Liver (tissue), 9 donors: ENCODE measurements around the gene CFAP221. TPM values are rescaled to one million over a fixed set of nuclear protein-coding genes. Genes with fewer than 3 reads are reported as not detected.

Source experiments
- DNase-seq: peaks from one replicate; pipeline ENCODE4 v3.0.0-alpha.2; 2017; ENCODE audit warnings: low spot score
- H3K27ac ChIP-seq, 2 donors: one replicate each; pipeline ENCODE4 v1.7.0; 2013; ENCODE audit warnings: inconsistent platforms in 2 of 2, low read length in 2 of 2, control low read depth in 1 of 2, low read depth in 1 of 2, mild to moderate bottlenecking in 1 of 2
- H3K27me3 ChIP-seq, 4 donors: one replicate each; pipeline versions ENCODE4 v1.6.1 to v1.7.0; 2013; ENCODE audit warnings: low read length in 3 of 4, inconsistent platforms in 1 of 4, mild to moderate bottlenecking in 1 of 4, moderate library complexity in 1 of 4; ENCODE audit not compliant: control insufficient read depth in 4 of 4, insufficient read depth in 4 of 4
- H3K36me3 ChIP-seq, 4 donors: one replicate each; pipeline versions ENCODE4 v1.6.1 to v1.7.0; 2013; ENCODE audit warnings: low read length in 3 of 4, mild to moderate bottlenecking in 3 of 4, low read depth in 1 of 4, moderate library complexity in 1 of 4; ENCODE audit not compliant: control insufficient read depth in 4 of 4, insufficient read depth in 3 of 4
- H3K4me1 ChIP-seq, 4 donors: one replicate each; pipeline versions ENCODE4 v1.6.1 to v1.7.0; 2013; ENCODE audit warnings: low read length in 3 of 4, mild to moderate bottlenecking in 3 of 4, moderate library complexity in 1 of 4; ENCODE audit not compliant: control insufficient read depth in 4 of 4, insufficient read depth in 4 of 4
- H3K4me3 ChIP-seq, 3 donors: one replicate each; pipeline versions ENCODE4 v1.6.1 to v1.7.0; 2013; ENCODE audit warnings: low read length in 3 of 3, control low read depth in 1 of 3, low read depth in 1 of 3, mild to moderate bottlenecking in 1 of 3
- H3K9ac ChIP-seq, 2 donors: one replicate each; pipeline ENCODE4 v1.7.0; 2013; ENCODE audit warnings: low read length in 2 of 2, mild to moderate bottlenecking in 2 of 2, moderate library complexity in 2 of 2, control low read depth in 1 of 2, low read depth in 1 of 2
- H3K9me3 ChIP-seq, 4 donors: one replicate each; pipeline versions ENCODE4 v1.6.1 to v1.7.0; 2013; ENCODE audit warnings: low read length in 3 of 4; ENCODE audit not compliant: control insufficient read depth in 4 of 4
- FOXA1 ChIP-seq: IDR thresholded peaks from 2 replicates; pipeline ENCODE4 v1.6.1; 2016; ENCODE audit warnings: antibody characterized with exemption
- GABPA ChIP-seq, 2 donors: IDR thresholded peaks in 1 of 2; conservative IDR thresholded peaks in 1 of 2; 2 replicates each; pipeline ENCODE4 v1.6.1; 2016; ENCODE audit warnings: antibody characterized with exemption in 2 of 2, mild to moderate bottlenecking in 1 of 2, moderate library complexity in 1 of 2
- HNF4A ChIP-seq, 2 donors: conservative IDR thresholded peaks; 2 replicates each; pipeline ENCODE4 v1.6.1; 2016; ENCODE audit warnings: antibody characterized with exemption in 2 of 2, mild to moderate bottlenecking in 2 of 2
- HNF4G ChIP-seq: IDR thresholded peaks from 2 replicates; pipeline ENCODE4 v1.6.1; 2016; ENCODE audit warnings: antibody characterized with exemption
- JUND ChIP-seq, 2 donors: IDR thresholded peaks; 2 replicates each; pipeline ENCODE4 v1.6.1; 2016; ENCODE audit warnings: antibody characterized with exemption in 2 of 2
- MAX ChIP-seq: IDR thresholded peaks from 2 replicates; pipeline ENCODE4 v1.6.1; 2016; ENCODE audit warnings: antibody characterized with exemption
- RAD21 ChIP-seq, 2 donors: IDR thresholded peaks; 2 replicates each; pipeline ENCODE4 v1.6.1; 2016; ENCODE audit warnings: antibody characterized with exemption in 2 of 2, mild to moderate bottlenecking in 2 of 2
- RXRA ChIP-seq, 2 donors: IDR thresholded peaks; 2 replicates each; pipeline ENCODE4 v1.6.1; 2017 to 2018; ENCODE audit warnings: antibody characterized with exemption in 2 of 2, mild to moderate bottlenecking in 1 of 2
- SP1 ChIP-seq: IDR thresholded peaks from 2 replicates; pipeline ENCODE4 v1.6.1; 2018; ENCODE audit warnings: antibody characterized with exemption, mild to moderate bottlenecking
- TAF1 ChIP-seq: conservative IDR thresholded peaks from 2 replicates; pipeline ENCODE4 v1.6.1; 2016; ENCODE audit warnings: antibody characterized with exemption, mild to moderate bottlenecking
- ZBTB33 ChIP-seq: IDR thresholded peaks from 2 replicates; pipeline ENCODE4 v1.6.1; 2016; ENCODE audit warnings: antibody characterized with exemption
- WGBS: extraction: QIAGEN DNeasy Blood & Tissue Kit; methylation state at CpG from one replicate; pipeline ENCODE4 v1.1.7; 2013; 5-methylcytosine and 5-hydroxymethylcytosine counted together
- polyA plus RNA-seq, 2 donors: library from polyadenylated mRNA; stranded (reverse) in 1 of 2; unstranded in 1 of 2; fragments of 200-250 nt in 1 of 2; fragments of >200 nt in 1 of 2; fragmentation: Nextera tagmentation in 1 of 2; extraction: Ambion mirVana in 1 of 2; gene quantifications; one replicate each; pipeline versions ENCODE4 v1.2.1 to v1.2.3, GENCODE V29; 2013 to 2015
- total RNA-seq, 2 donors: library from RNA; depleted of rRNA; stranded (reverse); fragments of >200 nt; gene quantifications; one replicate each; pipeline ENCODE4 v1.2.3, GENCODE V29; 2014
- donor health status: healthy.
- donor health status: healthy.
- donor health status: healthy.
- donor health status: healthy.
- donor health status: healthy.

CFAP221 gene
- total and polyA plus RNA-seq, 4 donors = 0.23 to 3.1 (median 1.2) TPM

- H3K27me3 ChIP-seq = no peaks in the 10 kb centered on the region
- TF ChIP-seq HNF4A (conservative IDR thresholded peaks at IDR 0.05) (no peak), RAD21 (IDR thresholded peaks at IDR 0.05) (peak; percentile 8 to 18), MAX (no peak)
- H3K9ac ChIP-seq = no peak overlapping the region
- H3K9me3 ChIP-seq = no peaks in the 10 kb centered on the region
- H3K36me3 ChIP-seq = no peaks in the 10 kb centered on the region
- 65% methylated on average over 3 of the region's 3 CpGs for WGBS
- H3K4me1 ChIP-seq = no peaks in the 10 kb centered on the region
- H3K27ac ChIP-seq = no peak overlapping the region
- DNase-seq = no peak
- no peak overlapping the region for H3K4me3 ChIP-seq
These were observed 13.0 kb upstream of the CFAP221 start for GRCh38 chr2:119531292-119531691.

DNA sequence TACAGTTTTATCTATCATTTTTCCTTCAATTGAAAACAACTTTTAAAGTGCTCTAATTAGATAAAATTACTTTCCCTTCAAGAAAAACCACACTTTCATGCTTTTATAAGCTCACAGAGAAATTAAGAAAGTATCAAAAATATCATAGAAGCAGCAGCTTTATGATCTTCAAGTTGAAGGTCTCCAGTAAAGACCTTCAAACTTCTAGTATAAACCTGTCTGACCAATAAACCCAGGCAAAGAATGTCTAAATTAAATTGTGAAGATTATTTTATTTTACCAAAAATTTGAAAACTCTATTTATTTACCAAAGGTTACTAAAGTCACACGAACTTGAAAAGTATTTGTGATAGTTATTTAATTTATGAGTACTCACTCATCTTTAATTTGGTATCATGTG is 10.7 kb upstream of the CFAP221 start:
- DNase-seq = no peak
- no peak overlapping the region for H3K9ac ChIP-seq
- H3K4me3 ChIP-seq = no peak overlapping the region
- no peaks in the 10 kb centered on the region for H3K9me3 ChIP-seq
- H3K36me3 ChIP-seq = no peaks in the 10 kb centered on the region
- H3K27ac ChIP-seq = no peak overlapping the region
- 82% methylated on average over 1 of the region's 1 CpG for WGBS
- H3K27me3 ChIP-seq = no peaks in the 10 kb centered on the region
- TF ChIP-seq GABPA (IDR thresholded peaks at IDR 0.05 in 1 of 2, conservative IDR thresholded peaks at IDR 0.05 in 1 of 2) (no peak), RXRA (IDR thresholded peaks at IDR 0.05) (no peak)
- no peaks in the 10 kb centered on the region for H3K4me1 ChIP-seq

- 72% methylated on average over 6 of the region's 6 CpGs for WGBS
- no peak overlapping the region for H3K9ac ChIP-seq
- DNase-seq = no peak
- H3K27me3 ChIP-seq = no peaks in the 10 kb centered on the region
- no peaks in the 10 kb centered on the region for H3K4me1 ChIP-seq
- H3K36me3 ChIP-seq = no peaks in the 10 kb centered on the region
- no peak overlapping the region for H3K4me3 ChIP-seq
- TF ChIP-seq ZBTB33 (no peak), TAF1 (no peak), SP1 (no peak)
- H3K9me3 ChIP-seq = no peaks in the 10 kb centered on the region
- no peak overlapping the region for H3K27ac ChIP-seq
These were observed 8.0 kb upstream of the CFAP221 start for GRCh38 chr2:119536211-119536610.

GRCh38 chr2:119536707-119537106 is 7.5 kb upstream of the CFAP221 start:
- Histone ChIP-seq H3K4me1 (no peaks in the 10 kb centered on the region), H3K27ac (no peak overlapping the region), H3K9me3 (no peaks in the 10 kb centered on the region), H3K27me3 (no peaks in the 10 kb centered on the region), H3K9ac (no peak overlapping the region), H3K36me3 (no peaks in the 10 kb centered on the region), H3K4me3 (no peak overlapping the region)
- no peak for TF ChIP-seq ZBTB33
- TF ChIP-seq MAX = no peak
- TF ChIP-seq HNF4G = no peak
- no peak for TF ChIP-seq SP1
- no peak for TF ChIP-seq FOXA1
- no peak for TF ChIP-seq JUND (IDR thresholded peaks at IDR 0.05)
- no peak for DNase-seq
- WGBS = 69% methylated on average over 1 of the region's 1 CpG
